Endothelial cell of umbilical vein (primary cell): ENCODE measurements around the gene PTDSS2. TPM values are rescaled to one million over a fixed set of nuclear protein-coding genes. Genes with fewer than 3 reads are reported as not detected.

Source experiments
- BruUV-seq: library from RNA; stranded (reverse); fragments of 400-500 nt; replicated peaks from 2 replicates; lab custom pipeline; 2021; lab: Mats Ljungman, UMichigan
- CTCF ChIA-PET: fragments of 300-600, 350-600 bp; sonication (Branson Sonifier 250); formaldehyde crosslinking; loops from one replicate; lab custom pipeline; 2021; ENCODE audit warnings: antibody characterized with exemption, inconsistent platforms; lab: Charles Lee
- POLR2A ChIA-PET: fragments of 300-600, 350-600 bp; sonication (Branson Sonifier 250); formaldehyde crosslinking; loops from one replicate; lab custom pipeline; 2021; ENCODE audit warnings: antibody characterized with exemption, inconsistent platforms; lab: Charles Lee
- DNase-seq: peaks from one replicate; pipeline ENCODE4 v3.0.0-alpha.2; 2011; ENCODE audit warnings: low read depth, low spot score
- FAIRE-seq: peaks from 2 replicates; lab custom pipeline; 2011; peaks lifted over from hg19 to GRCh38; lab: Jason Lieb, UNC
- H2AFZ ChIP-seq: 2 replicates; pipeline ENCODE4 v1.6.0; 2012; ENCODE audit warnings: low read depth, low read length, control low read depth, inconsistent platforms
- H3K27ac ChIP-seq: 2 replicates; pipeline ENCODE4 v1.5.1; 2011; ENCODE audit warnings: low read depth, mild to moderate bottlenecking, control low read depth, low read length, moderate library complexity; ENCODE audit not compliant: insufficient read depth
- H3K27me3 ChIP-seq, 2 experiments: 2 replicates each; pipeline versions ENCODE4 v1.6.0 to v1.6.1; 2011; ENCODE audit warnings: low read length in 2 of 2, mixed read lengths in 1 of 2; ENCODE audit not compliant: control insufficient read depth in 2 of 2, insufficient read depth in 2 of 2
- H3K36me3 ChIP-seq, 2 experiments: 2 replicates in 1 of 2; 3 replicates in 1 of 2; pipeline ENCODE4 v1.5.1; 2011; ENCODE audit warnings: low read length in 2 of 2, mild to moderate bottlenecking in 1 of 2, moderate library complexity in 1 of 2; ENCODE audit not compliant: control insufficient read depth in 2 of 2, insufficient read depth in 2 of 2; ENCODE audit errors: extremely low read depth in 1 of 2
- H3K4me1 ChIP-seq: 3 replicates; pipeline ENCODE4 v1.5.1; 2011; ENCODE audit warnings: mild to moderate bottlenecking, low read length; ENCODE audit not compliant: control insufficient read depth, insufficient read depth; ENCODE audit errors: extremely low read depth
- H3K4me2 ChIP-seq: 2 replicates; pipeline ENCODE4 v1.6.1; 2011; ENCODE audit warnings: low read length, control low read depth, mixed read lengths; ENCODE audit not compliant: insufficient read depth
- H3K4me3 ChIP-seq, 3 experiments: fragments of 200-600 bp in 1 of 3; sonication (generic), shearing (Covaris generic) in 1 of 3; replicated peaks in 1 of 3; 2 replicates each; pipeline ENCODE4 v1.5.1; 2011 to 2016; ENCODE audit warnings: control low read depth in 3 of 3, low read length in 3 of 3, mild to moderate bottlenecking in 2 of 3, inconsistent platforms in 1 of 3, low read depth in 1 of 3, moderate library complexity in 1 of 3; ENCODE audit not compliant: insufficient read depth in 1 of 3
- H3K79me2 ChIP-seq: 2 replicates; pipeline ENCODE4 v1.6.0; 2012; ENCODE audit warnings: low read length, inconsistent platforms; ENCODE audit not compliant: control insufficient read depth, insufficient read depth
- H3K9ac ChIP-seq: replicated peaks from 2 replicates; pipeline ENCODE3; 2011; ENCODE audit warnings: low read length, control low read depth; ENCODE audit not compliant: insufficient read depth; ENCODE audit errors: extremely low read depth
- H3K9me1 ChIP-seq: replicated peaks from 3 replicates; pipeline ENCODE4 v1.6.0; 2011; ENCODE audit warnings: mild to moderate bottlenecking, low read length; ENCODE audit not compliant: control insufficient read depth, insufficient read depth; ENCODE audit errors: extremely low read depth
- H3K9me3 ChIP-seq: replicated peaks from 2 replicates; pipeline ENCODE4 v1.5.1; 2012; ENCODE audit warnings: low read length, inconsistent platforms; ENCODE audit not compliant: control insufficient read depth, insufficient read depth
- H4K20me1 ChIP-seq: replicated peaks from 2 replicates; pipeline ENCODE3; 2011; ENCODE audit warnings: mild to moderate bottlenecking, low read length; ENCODE audit not compliant: control insufficient read depth, insufficient read depth; ENCODE audit errors: extremely low read depth
- CTCF ChIP-seq, 2 donors: IDR thresholded peaks; 1 replicate in 1 of 2; 2 replicates in 1 of 2; pipeline ENCODE4 v1.5.1; 2011; ENCODE audit warnings: low read length in 2 of 2, mild to moderate bottlenecking in 2 of 2, moderate library complexity in 2 of 2, control low read depth in 1 of 2, inconsistent platforms in 1 of 2, low read depth in 1 of 2; ENCODE audit not compliant: insufficient read depth in 1 of 2; ENCODE audit errors: extremely low read depth in 1 of 2
- FOS ChIP-seq: IDR thresholded peaks from 2 replicates; pipeline ENCODE4 v1.6.1; 2011; ENCODE audit warnings: mild to moderate bottlenecking, low read length, moderate library complexity, borderline replicate concordance; ENCODE audit not compliant: insufficient read depth
- JUN ChIP-seq: IDR thresholded peaks from 2 replicates; pipeline ENCODE4 v1.6.1; 2011; ENCODE audit warnings: borderline replicate concordance, low read depth; ENCODE audit not compliant: insufficient read length, insufficient read depth
- MAX ChIP-seq: IDR thresholded peaks from 2 replicates; pipeline ENCODE4 v1.6.1; 2011; ENCODE audit not compliant: insufficient read depth, insufficient read length
- MYC ChIP-seq: IDR thresholded peaks from one replicate; pipeline ENCODE4 v1.6.1; 2011; ENCODE audit warnings: mild to moderate bottlenecking, low read depth, low read length
- POLR2A ChIP-seq: IDR thresholded peaks from 2 replicates; pipeline ENCODE4 v1.6.1; 2012; ENCODE audit warnings: low read depth, mild to moderate bottlenecking, control low read depth, low read length
- POLR2AphosphoS5 ChIP-seq: IDR thresholded peaks from 2 replicates; pipeline ENCODE4 v1.6.1; 2012; ENCODE audit warnings: low read depth, mild to moderate bottlenecking, control low read depth, low read length, moderate library complexity; ENCODE audit not compliant: insufficient read depth
- dilution Hi-C: fragments of 300-500 bp; cut with MboI; formaldehyde crosslinking; loops from one replicate; pipeline ENCODE4 v1.15.0; 2019; ENCODE audit warnings: low sequenced_read_pairs; ENCODE audit not compliant: extremely low pct_ligation_motif_present
- intact Hi-C: fragments of 100-400 bp; cut with micrococcal nuclease; formaldehyde crosslinking; loops from one replicate; pipeline ENCODE4 v1.10.0; 2022
- polyA plus RNA-seq, 4 experiments: library from polyadenylated mRNA; depleted of rRNA in 3 of 4; stranded (reverse) in 3 of 4; unstranded in 1 of 4; fragments of >200 nt; gene quantifications; 2 replicates each; pipeline versions ENCODE4 v1.2.1 to v1.2.3, GENCODE V29; 2011 to 2012; ENCODE audit warnings: missing spikeins in 1 of 4
- total RNA-seq: library from RNA; stranded (reverse); gene quantifications from 2 replicates; pipeline ENCODE4 v1.2.3, GENCODE V29; 2021

The PTDSS2 gene
- total and polyA plus RNA-seq, 2 donors (not counting 3 experiments of a cell fraction or from before 2014, with no cell fraction given) = 41.4 to 46.8 TPM

- no TSS peak for BruUV-seq
- H3K79me2 ChIP-seq = peaks cover 14% of the 10 kb centered on the region
- TF ChIP-seq POLR2AphosphoS5 (no peak), FOS (no peak), CTCF (IDR thresholded peaks at IDR 0.05; ENCODE audit: extremely low read depth in 1 of 2, insufficient read depth in 1 of 2, low read depth in 1 of 2, low read length in 2 of 2) (no peak), JUN (no peak), POLR2A (no peak), MAX (no peak), MYC (no peak)
- H3K4me2 ChIP-seq = no peak overlapping the region
- no peak overlapping the region for H3K9ac ChIP-seq
- ChIA-PET CTCF (no interaction called here), POLR2A (no interaction called here)
- no peaks in the 10 kb centered on the region for H3K9me1 ChIP-seq
- dilution Hi-C loops (no loop called here), intact Hi-C loops (no loop called here)
- no peak overlapping the region for H3K27ac ChIP-seq
- no peak overlapping the region for H2AFZ ChIP-seq
- DNase-seq = no peak
- no peaks in the 10 kb centered on the region for H4K20me1 ChIP-seq
- H3K9me3 ChIP-seq = no peaks in the 10 kb centered on the region
- no peak for FAIRE-seq
- peaks cover 0 to 15% of the 10 kb centered on the region in 2 experiments for H3K36me3 ChIP-seq
- H3K4me3 ChIP-seq = no peak overlapping the region
- no peaks in the 10 kb centered on the region for H3K27me3 ChIP-seq
- no peaks in the 10 kb centered on the region for H3K4me1 ChIP-seq
Observed at GRCh38 chr11:461626-462025, 11.5 kb downstream of the PTDSS2 start.
